Urinary bladder (tissue), 4 donors: Measurements from ENCODE around the gene PADI6. TPM values are rescaled to one million over a fixed set of nuclear protein-coding genes. Genes with fewer than 3 reads are reported as not detected.
"Not testable (repeated sequence)": the region's sequence is repeated elsewhere in the genome, so short reads cannot be mapped to it uniquely, and the experiment has no call there.

Experiments
- DNase-seq: peaks from one replicate; pipeline ENCODE4 v3.0.0-alpha.2; 2015; ENCODE audit errors: extremely low spot score
- H3K27ac ChIP-seq: one replicate; pipeline ENCODE4 v1.5.1; 2013; ENCODE audit warnings: low read depth, mild to moderate bottlenecking, moderate library complexity
- H3K36me3 ChIP-seq: one replicate; pipeline ENCODE4 v1.6.1; 2013; ENCODE audit warnings: mild to moderate bottlenecking, moderate library complexity; ENCODE audit not compliant: insufficient read depth
- H3K4me1 ChIP-seq: one replicate; pipeline ENCODE4 v1.6.1; 2013; ENCODE audit warnings: mild to moderate bottlenecking, moderate library complexity; ENCODE audit not compliant: insufficient read depth
- H3K4me3 ChIP-seq: one replicate; pipeline ENCODE4 v1.5.1; 2013; ENCODE audit warnings: low read depth, low read length
- WGBS: extraction: QIAGEN DNeasy Blood & Tissue Kit; methylation state at CpG from one replicate; pipeline ENCODE4 v1.1.7; 2013; 5-methylcytosine and 5-hydroxymethylcytosine counted together
- polyA plus RNA-seq: library from polyadenylated mRNA; stranded (reverse); fragments of 200-250 nt; gene quantifications from one replicate; pipeline ENCODE4 v1.2.3, GENCODE V29; 2013
- total RNA-seq: library from RNA; depleted of rRNA; stranded (reverse); fragments of >200 nt; gene quantifications from one replicate; pipeline ENCODE4 v1.2.3, GENCODE V29; 2014
- donor health status: healthy with polysubstance abuse.
- donor health status: healthy.

The PADI6 gene
- total and polyA plus RNA-seq, 2 donors = not detected

GRCh38 chr1:17404034-17404684 is 32.2 kb downstream of the PADI6 start:
- H3K36me3 ChIP-seq = no peaks in the 10 kb centered on the region
- H3K4me1 ChIP-seq = no peaks in the 10 kb centered on the region
- H3K27ac ChIP-seq = no peak overlapping the region
- no peak for DNase-seq
- no peak overlapping the region for H3K4me3 ChIP-seq
- WGBS = 56% methylated on average over 15 of the region's 15 CpGs

GRCh38 chr1:17404820-17405219 is 32.8 kb downstream of the PADI6 start:
- no peak for DNase-seq
- Histone ChIP-seq H3K36me3 (no peaks in the 10 kb centered on the region), H3K4me3 (no peak overlapping the region), H3K4me1 (no peaks in the 10 kb centered on the region), H3K27ac (no peak overlapping the region)
- 71% methylated on average over 6 of the region's 6 CpGs for WGBS

GRCh38 chr1:17405898-17406759 is 34.1 kb downstream of the PADI6 start:
- H3K4me1 ChIP-seq = no peaks in the 10 kb centered on the region
- WGBS = 46% methylated on average over 15 of the region's 15 CpGs
- H3K27ac ChIP-seq = no peak overlapping the region
- H3K36me3 ChIP-seq = no peaks in the 10 kb centered on the region
- DNase-seq = no peak
- no peak overlapping the region for H3K4me3 ChIP-seq

- DNase-seq, H3K4me3 ChIP-seq, H3K27ac ChIP-seq, H3K36me3 ChIP-seq, H3K4me1 ChIP-seq: not testable (repeated sequence)
- 76% methylated on average over 16 of the region's 16 CpGs for WGBS
Measured at GRCh38 chr1:17406760-17407475, 34.9 kb downstream of the PADI6 start.

GRCh38 chr1:17407786-17408514 is 36.0 kb downstream of the PADI6 start:
- not testable (repeated sequence) for DNase-seq, H3K4me1 ChIP-seq, H3K4me3 ChIP-seq, H3K27ac ChIP-seq, H3K36me3 ChIP-seq
- 94% methylated on average over 30 of the region's 30 CpGs for WGBS

GRCh38 chr1:17409391-17409811 is 37.4 kb downstream of the PADI6 start:
- no peak for DNase-seq
- no peak overlapping the region for H3K27ac ChIP-seq
- H3K4me3 ChIP-seq = no peak overlapping the region
- WGBS = 91% methylated on average over 10 of the region's 10 CpGs
- no peaks in the 10 kb centered on the region for H3K4me1 ChIP-seq
- no peaks in the 10 kb centered on the region for H3K36me3 ChIP-seq

GRCh38 chr1:17412093-17412870 is 40.3 kb downstream of the PADI6 start:
- 86% methylated on average over 16 of the region's 16 CpGs for WGBS
- no peak for DNase-seq

GRCh38 chr1:17414022-17414421 is 42.0 kb downstream of the PADI6 start:
- no peak for DNase-seq
- no peak overlapping the region for H3K27ac ChIP-seq
- H3K4me1 ChIP-seq = no peaks in the 10 kb centered on the region
- 86% methylated on average over 2 of the region's 2 CpGs for WGBS
- H3K36me3 ChIP-seq = peaks cover 2% of the 10 kb centered on the region
- no peak overlapping the region for H3K4me3 ChIP-seq

More at GRCh38 chr1:17412093-17412870, 40.3 kb downstream of the PADI6 start:
- Histone ChIP-seq H3K4me3 (no peak overlapping the region), H3K36me3 (peaks cover 2% of the 10 kb centered on the region), H3K4me1 (no peaks in the 10 kb centered on the region), H3K27ac (no peak overlapping the region)

- no peak overlapping the region for H3K4me3 ChIP-seq
- H3K36me3 ChIP-seq = peaks cover 2% of the 10 kb centered on the region
- DNase-seq = no peak
- no peaks in the 10 kb centered on the region for H3K4me1 ChIP-seq
- H3K27ac ChIP-seq = no peak overlapping the region
- 94% methylated on average over 20 of the region's 20 CpGs for WGBS
Measured at GRCh38 chr1:17416389-17416788, 44.4 kb downstream of the PADI6 start.

GRCh38 chr1:17419626-17420328 is 47.8 kb downstream of the PADI6 start:
- Histone ChIP-seq H3K27ac (no peak overlapping the region), H3K4me1 (no peaks in the 10 kb centered on the region), H3K36me3 (peaks cover 2% of the 10 kb centered on the region), H3K4me3 (no peak overlapping the region)
- no peak for DNase-seq
- 44% methylated on average over 42 of the region's 42 CpGs for WGBS

- DNase-seq = no peak
- Histone ChIP-seq H3K4me3 (no peak overlapping the region), H3K27ac (no peak overlapping the region), H3K36me3 (peaks cover 2% of the 10 kb centered on the region), H3K4me1 (no peaks in the 10 kb centered on the region)
- WGBS = 84% methylated on average over 6 of the region's 6 CpGs
Measured at GRCh38 chr1:17420391-17420918, 48.5 kb downstream of the PADI6 start.

GRCh38 chr1:17422461-17422860 is 50.5 kb downstream of the PADI6 start:
- 71% methylated on average over 7 of the region's 7 CpGs for WGBS
- no peak for DNase-seq
- H3K36me3 ChIP-seq = peaks cover under 1% of the 10 kb centered on the region
- no peaks in the 10 kb centered on the region for H3K4me1 ChIP-seq
- no peak overlapping the region for H3K4me3 ChIP-seq
- no peak overlapping the region for H3K27ac ChIP-seq
